Endodermal cell (in vitro differentiated cells): ENCODE results near the gene PDK2. TPM values are rescaled to one million over a fixed set of nuclear protein-coding genes. Genes with fewer than 3 reads are reported as not detected.
A peak's percentile ranks its signal among the peaks of the same experiment; 100 is the strongest.

Experiments used
- DNase-seq: peaks from one replicate; pipeline ENCODE4 v3.0.0-alpha.2; 2017
- H3K27ac ChIP-seq: 2 replicates; pipeline ENCODE4 v1.5.1; 2013; ENCODE audit warnings: mild to moderate bottlenecking, low read depth, low read length, moderate library complexity
- H3K27me3 ChIP-seq: 2 replicates; pipeline ENCODE4 v1.6.1; 2013; ENCODE audit warnings: mild to moderate bottlenecking, low read length, moderate library complexity; ENCODE audit not compliant: insufficient read depth, control insufficient read depth, poor library complexity, severe bottlenecking
- H3K36me3 ChIP-seq: 2 replicates; pipeline ENCODE4 v1.7.0; 2013; ENCODE audit warnings: mild to moderate bottlenecking, low read length, moderate library complexity; ENCODE audit not compliant: control insufficient read depth, insufficient read depth
- H3K4me1 ChIP-seq: one replicate; pipeline ENCODE4 v1.7.0; 2013; ENCODE audit warnings: low read length; ENCODE audit not compliant: control insufficient read depth, insufficient read depth
- H3K4me3 ChIP-seq: 2 replicates; pipeline ENCODE4 v1.5.1; 2013; ENCODE audit warnings: mild to moderate bottlenecking, low read length, moderate library complexity
- H3K9ac ChIP-seq: 2 replicates; pipeline ENCODE4 v1.6.1; 2013; ENCODE audit warnings: mild to moderate bottlenecking, low read length, moderate library complexity; ENCODE audit not compliant: poor library complexity, severe bottlenecking; ENCODE audit errors: extremely low read depth
- H3K9me3 ChIP-seq: 2 replicates; pipeline ENCODE4 v1.6.1; 2013; ENCODE audit warnings: mild to moderate bottlenecking, low read length, moderate library complexity; ENCODE audit not compliant: control insufficient read depth
- H3K27ac Mint-ChIP-seq: 2 replicates; pipeline ENCODE4 v1.8.0; 2020; ENCODE audit warnings: mixed read lengths
- H3K27me3 Mint-ChIP-seq: 2 replicates; pipeline ENCODE4 v1.8.0; 2021; ENCODE audit warnings: mild to moderate bottlenecking, mixed read lengths; ENCODE audit not compliant: insufficient read depth
- H3K36me3 Mint-ChIP-seq: 2 replicates; pipeline ENCODE4 v1.8.0; 2020; ENCODE audit warnings: low read depth, mixed read lengths
- H3K4me1 Mint-ChIP-seq: 2 replicates; pipeline ENCODE4 v1.8.0; 2020; ENCODE audit warnings: mixed read lengths
- H3K4me3 Mint-ChIP-seq: 2 replicates; pipeline ENCODE4 v1.8.0; 2020; ENCODE audit warnings: mild to moderate bottlenecking, moderate library complexity, mixed read lengths
- H3K9me3 Mint-ChIP-seq: 2 replicates; pipeline ENCODE4 v1.8.0; 2020; ENCODE audit warnings: mild to moderate bottlenecking, mixed read lengths
- CTCF ChIP-seq: fragments of 200-600 bp; sonication (generic); conservative IDR thresholded peaks from 2 replicates; pipeline ENCODE4 v1.5.0; 2021; ENCODE audit warnings: antibody characterized with exemption, mild to moderate bottlenecking
- WGBS, 2 experiments: methylation state at CpG; one replicate each; pipeline versions ENCODE4 v1.1.5 to v1.1.7; 2013; ENCODE audit warnings: missing lambda C conversion rate in 2 of 2, mixed read lengths in 1 of 2; ENCODE audit not compliant: insufficient coverage in 1 of 2, insufficient read length in 1 of 2; 5-methylcytosine and 5-hydroxymethylcytosine counted together
- total RNA-seq, 2 donors: library from RNA; stranded (reverse); fragmentation: NEBNext Ultra II Directional in 1 of 2; extraction: Animal tissue kit (Norgen Biotek cat#: 25700) in 1 of 2; gene quantifications; 2 replicates in 1 of 2; 3 replicates in 1 of 2; pipeline ENCODE4 v1.2.1, GENCODE V29; 2021

PDK2 gene
- total RNA-seq, 2 donors from 2014 or later = 23.0 to 24.2 TPM

- TF ChIP-seq CTCF = peak; percentile 16
- Histone ChIP-seq H3K9ac (no peak overlapping the region), H3K9me3 (no peaks in the 10 kb centered on the region), H3K27me3 (no peaks in the 10 kb centered on the region), H3K4me1 (peaks cover 9% of the 10 kb centered on the region), H3K36me3 (peaks cover 5% of the 10 kb centered on the region), H3K4me3 (no peak overlapping the region), H3K27ac (peak overlapping the region; percentile 77)
- Mint-ChIP-seq H3K9me3 (no peaks in the 10 kb centered on the region), H3K27ac (no peak overlapping the region), H3K27me3 (no peaks in the 10 kb centered on the region), H3K4me3 (no peak overlapping the region), H3K36me3 (peaks cover 1% of the 10 kb centered on the region), H3K4me1 (peaks cover 14% of the 10 kb centered on the region)
- WGBS, 2 experiments = 58 to 79% methylated on average over 2 to 14 of the region's 14 CpGs
- DNase-seq = peak; percentile 69
Observed at GRCh38 chr17:50111673-50112655, 16.8 kb downstream of the PDK2 start.

GRCh38 chr17:50112694-50113093 is 17.5 kb downstream of the PDK2 start:
- peaks cover 1% of the 10 kb centered on the region for H3K36me3 Mint-ChIP-seq
- H3K4me1 Mint-ChIP-seq = peaks cover 14% of the 10 kb centered on the region
- peaks cover 12% of the 10 kb centered on the region for H3K4me1 ChIP-seq
- H3K4me3 ChIP-seq = no peak overlapping the region
- TF ChIP-seq CTCF = no peak
- no peak overlapping the region for H3K9ac ChIP-seq
- WGBS, 2 experiments = 93 to 100% methylated on average over 10 to 17 of the region's 17 CpGs
- H3K27ac Mint-ChIP-seq = peak overlapping the region; percentile 48
- no peaks in the 10 kb centered on the region for H3K9me3 ChIP-seq
- no peak for DNase-seq
- no peak overlapping the region for H3K27ac ChIP-seq
- no peaks in the 10 kb centered on the region for H3K27me3 ChIP-seq
- no peaks in the 10 kb centered on the region for H3K9me3 Mint-ChIP-seq
- H3K36me3 ChIP-seq = peaks cover 5% of the 10 kb centered on the region
- no peaks in the 10 kb centered on the region for H3K27me3 Mint-ChIP-seq
- no peak overlapping the region for H3K4me3 Mint-ChIP-seq

GRCh38 chr17:50113624-50114320 is 18.6 kb downstream of the PDK2 start:
- H3K9me3 ChIP-seq = no peaks in the 10 kb centered on the region
- no peak overlapping the region for H3K4me3 ChIP-seq
- H3K4me1 ChIP-seq = peaks cover 13% of the 10 kb centered on the region
- Mint-ChIP-seq H3K27me3 (peaks cover 7% of the 10 kb centered on the region), H3K4me1 (peaks cover 14% of the 10 kb centered on the region), H3K36me3 (peaks cover 1% of the 10 kb centered on the region), H3K27ac (no peak overlapping the region), H3K4me3 (no peak overlapping the region), H3K9me3 (no peaks in the 10 kb centered on the region)
- H3K9ac ChIP-seq = no peak overlapping the region
- no peak for DNase-seq
- H3K36me3 ChIP-seq = peaks cover 5% of the 10 kb centered on the region
- H3K27me3 ChIP-seq = no peaks in the 10 kb centered on the region
- no peak overlapping the region for H3K27ac ChIP-seq
- 97 to 98% methylated on average over 5 to 7 of the region's 7 CpGs for WGBS, 2 experiments
- no peak for TF ChIP-seq CTCF
